ENCODE measurements around the gene SCFD2.
"Not testable (repeated sequence)": the region's sequence is repeated elsewhere in the genome, so short reads cannot be mapped to it uniquely, and the experiment has no call there.

SCFD2 gene

GRCh38 chr4:53185869-53186585 is 179.8 kb downstream of the SCFD2 start:
- DNase-seq, result no peak

GRCh38 chr4:53183754-53184153 is 182.1 kb downstream of the SCFD2 start:
- DNase-seq, result no peak

- not testable (repeated sequence) for DNase-seq
These were observed 188.1 kb downstream of the SCFD2 start for GRCh38 chr4:53177751-53178150.

GRCh38 chr4:53175640-53176039 is 190.2 kb downstream of the SCFD2 start:
- DNase-seq, result no peak

GRCh38 chr4:53174823-53175222 is 191.0 kb downstream of the SCFD2 start:
- DNase-seq, result no peak

- no peak for DNase-seq
These were observed 192.3 kb downstream of the SCFD2 start for GRCh38 chr4:53173576-53173975.

GRCh38 chr4:53171797-53172196 is 194.1 kb downstream of the SCFD2 start:
- DNase-seq, result no peak

GRCh38 chr4:53169695-53170617 is 195.9 kb downstream of the SCFD2 start:
- no peak for DNase-seq

- DNase-seq, result no peak
These were observed 197.6 kb downstream of the SCFD2 start for GRCh38 chr4:53168228-53168627.

GRCh38 chr4:53162969-53163368 is 202.9 kb downstream of the SCFD2 start:
- DNase-seq, result no peak

GRCh38 chr4:53161787-53162433 is 204.0 kb downstream of the SCFD2 start:
- DNase-seq, result no peak

GRCh38 chr4:53161051-53161786 is 204.6 kb downstream of the SCFD2 start:
- no peak for DNase-seq

GRCh38 chr4:53156896-53157295 is 209.0 kb downstream of the SCFD2 start:
- no peak for DNase-seq

GRCh38 chr4:53152467-53152866 is 213.4 kb downstream of the SCFD2 start:
- no peak for DNase-seq

GRCh38 chr4:53151489-53151788 is 214.4 kb downstream of the SCFD2 start:
- no peak for DNase-seq

GRCh38 chr4:53150631-53151488 is 215.0 kb downstream of the SCFD2 start:
- DNase-seq, result no peak

GRCh38 chr4:53147711-53148110 is 218.2 kb downstream of the SCFD2 start:
- no peak for DNase-seq

GRCh38 chr4:53147197-53147596 is 218.7 kb downstream of the SCFD2 start:
- DNase-seq, result no peak

- no peak for DNase-seq
These were observed 224.6 kb downstream of the SCFD2 start for GRCh38 chr4:53141308-53141707.

GRCh38 chr4:53139256-53139655 is 226.6 kb downstream of the SCFD2 start:
- not testable (repeated sequence) for DNase-seq

- no peak for DNase-seq
These were observed 228.4 kb downstream of the SCFD2 start for GRCh38 chr4:53137468-53137867.

GRCh38 chr4:53136954-53137353 is 228.9 kb downstream of the SCFD2 start:
- no peak for DNase-seq

Data from CD4-positive, alpha-beta T cell treated with Interleukin-15 for 1 hour (primary cell).